Epithelial cell of prostate (primary cell): ENCODE measurements around the gene VOPP1.
"Not testable (repeated sequence)": the region's sequence is repeated elsewhere in the genome, so short reads cannot be mapped to it uniquely, and the experiment has no call there.

Experiments
- DNase-seq: peaks from one replicate; pipeline ENCODE4 v3.0.0-alpha.2; 2011; ENCODE audit warnings: low read depth, low spot score
- H3K27ac ChIP-seq: fragments of 450-650 bp; 2 replicates; pipeline ENCODE4 v1.5.1; 2017; ENCODE audit warnings: mild to moderate bottlenecking

The VOPP1 gene

DNA sequence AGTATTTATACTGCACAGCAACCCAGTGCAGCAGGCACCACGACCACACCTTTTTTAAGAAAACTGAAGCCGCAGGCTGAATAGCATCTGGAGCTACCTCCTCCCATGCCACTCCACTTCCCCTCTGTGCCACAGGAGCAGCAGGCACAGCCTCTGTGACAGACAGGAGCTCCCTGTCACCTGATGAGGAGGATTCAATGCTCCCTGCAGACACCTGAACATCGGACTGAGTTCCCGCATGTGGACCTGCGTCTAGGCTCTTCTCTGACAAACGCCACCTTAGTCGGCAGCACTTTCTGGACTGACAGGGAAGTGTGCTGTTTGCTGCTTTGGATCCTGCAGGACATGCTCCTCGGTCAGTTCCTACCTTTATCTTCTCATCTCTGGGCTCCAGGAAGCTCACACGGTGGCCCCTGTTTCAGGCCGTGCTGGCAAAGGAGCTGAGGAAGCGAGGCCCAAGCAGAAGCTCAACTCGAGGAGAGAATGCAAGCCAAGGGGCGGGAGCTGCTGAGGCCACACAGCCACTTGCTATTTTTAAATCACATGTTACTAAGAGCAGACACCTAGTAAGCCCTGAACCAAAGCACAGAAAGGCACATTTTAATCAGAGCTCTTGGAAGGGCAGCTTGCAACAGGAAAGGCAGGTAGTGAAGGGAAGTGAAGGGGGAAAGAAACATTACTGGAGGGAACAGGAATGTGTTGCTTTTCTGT, 56.6 kb downstream of the VOPP1 start:
- H3K27ac ChIP-seq: no peak overlapping the region
- no peak for DNase-seq

DNA sequence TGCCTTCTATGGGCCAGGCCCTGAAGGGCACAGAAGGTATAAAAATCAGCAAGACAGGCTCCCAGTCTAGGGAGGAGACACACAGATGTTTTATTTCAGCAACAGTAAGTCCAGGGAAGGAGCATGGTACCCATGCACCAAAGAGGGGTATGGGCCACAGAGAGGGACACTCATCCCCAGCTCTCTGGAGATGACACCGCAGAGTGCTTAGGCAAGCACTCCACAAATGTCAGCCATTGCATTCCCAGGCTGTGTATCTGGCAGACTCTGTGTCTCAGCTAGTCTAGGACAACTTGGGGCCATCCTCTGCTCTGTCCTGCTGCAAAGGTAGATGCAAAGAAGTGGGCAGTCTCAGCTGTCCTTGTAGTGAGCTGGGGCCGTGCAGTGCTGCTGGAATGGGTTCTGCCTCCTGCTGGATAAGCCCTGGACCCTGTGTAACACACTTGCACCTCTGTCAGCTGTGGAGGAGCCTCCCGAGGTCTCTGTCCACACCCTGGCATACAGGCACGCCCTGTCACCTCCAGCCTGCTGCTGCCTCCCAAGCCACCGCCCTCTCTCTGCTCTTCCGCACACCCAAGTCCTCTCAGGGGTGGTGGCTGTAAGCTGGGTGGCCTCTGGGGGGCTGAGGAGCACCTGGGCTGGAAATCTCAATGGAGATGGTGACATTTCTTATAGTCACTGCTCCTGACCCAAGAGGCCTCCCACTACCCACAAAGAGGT, 57.6 kb downstream of the VOPP1 start:
- no peak for DNase-seq
- H3K27ac ChIP-seq: no peak overlapping the region

GRCh38 chr7:55513868-55514267, 58.4 kb downstream of the VOPP1 start:
- no peak overlapping the region for H3K27ac ChIP-seq
- DNase-seq: no peak

DNA sequence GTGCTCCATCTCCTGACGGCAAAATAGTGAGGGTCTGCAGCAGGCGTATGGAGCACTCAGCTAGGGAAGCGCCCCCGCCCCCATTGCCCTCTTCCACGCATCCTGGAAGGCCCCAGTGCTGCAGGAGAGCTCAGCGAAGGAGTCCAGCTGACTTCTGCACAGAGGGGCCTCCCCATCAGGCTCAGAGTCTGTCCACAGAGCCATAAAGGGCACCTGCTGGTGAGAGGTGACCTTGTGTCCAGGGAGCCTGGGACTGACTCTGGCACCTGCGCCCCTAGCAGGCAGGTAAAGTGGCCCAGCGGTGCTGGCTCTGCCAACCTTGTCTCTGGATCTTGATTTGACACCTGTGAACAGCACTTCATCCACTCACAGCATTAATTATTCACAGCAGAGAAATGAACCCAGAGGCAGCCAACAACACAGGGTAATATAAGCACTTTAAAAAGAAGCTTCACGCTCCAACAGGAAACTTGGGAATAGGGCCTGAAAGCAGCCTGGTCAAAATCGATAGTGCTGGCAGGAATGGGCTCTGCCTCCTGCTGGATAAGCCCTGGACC, 59.6 kb downstream of the VOPP1 start:
- no peak for DNase-seq
- no peak overlapping the region for H3K27ac ChIP-seq

DNA sequence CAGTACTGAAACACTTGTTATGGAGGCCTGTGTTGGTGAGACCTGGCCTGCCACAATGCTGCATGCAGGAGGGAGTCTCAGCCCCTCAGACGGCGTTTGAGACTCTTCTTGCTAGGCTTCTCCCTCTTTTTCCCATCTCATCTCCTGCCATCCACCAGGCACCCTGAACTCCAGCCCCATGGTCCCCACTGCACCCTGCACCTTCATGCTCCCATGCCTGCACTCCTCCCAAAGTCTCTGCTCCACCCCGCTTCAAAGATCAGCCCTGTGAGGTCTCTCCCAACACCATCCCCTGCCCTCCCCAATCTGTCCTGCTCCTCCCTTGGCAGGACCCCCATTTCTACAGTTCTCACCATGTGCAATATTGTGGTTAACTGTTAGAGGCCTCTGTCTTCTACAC, 61.7 kb downstream of the VOPP1 start:
- DNase-seq: no peak
- no peak overlapping the region for H3K27ac ChIP-seq

- H3K27ac ChIP-seq, DNase-seq: not testable (repeated sequence)
Observed at GRCh38 chr7:55510206-55510605, 62.1 kb downstream of the VOPP1 start.

GRCh38 chr7:55509322-55509721, 63.0 kb downstream of the VOPP1 start:
- H3K27ac ChIP-seq: no peak overlapping the region
- DNase-seq: no peak

GRCh38 chr7:55508221-55509011, 63.9 kb downstream of the VOPP1 start:
- no peak overlapping the region for H3K27ac ChIP-seq
- DNase-seq: no peak

GRCh38 chr7:55507743-55508142, 64.6 kb downstream of the VOPP1 start:
- DNase-seq: no peak
- H3K27ac ChIP-seq: no peak overlapping the region

GRCh38 chr7:55504967-55505658, 67.2 kb downstream of the VOPP1 start:
- DNase-seq: no peak
- peak overlapping the region; percentile 63 for H3K27ac ChIP-seq

- H3K27ac ChIP-seq: peak overlapping the region; percentile 63
- DNase-seq: no peak
Observed at GRCh38 chr7:55504093-55504859, 68.0 kb downstream of the VOPP1 start.

DNA sequence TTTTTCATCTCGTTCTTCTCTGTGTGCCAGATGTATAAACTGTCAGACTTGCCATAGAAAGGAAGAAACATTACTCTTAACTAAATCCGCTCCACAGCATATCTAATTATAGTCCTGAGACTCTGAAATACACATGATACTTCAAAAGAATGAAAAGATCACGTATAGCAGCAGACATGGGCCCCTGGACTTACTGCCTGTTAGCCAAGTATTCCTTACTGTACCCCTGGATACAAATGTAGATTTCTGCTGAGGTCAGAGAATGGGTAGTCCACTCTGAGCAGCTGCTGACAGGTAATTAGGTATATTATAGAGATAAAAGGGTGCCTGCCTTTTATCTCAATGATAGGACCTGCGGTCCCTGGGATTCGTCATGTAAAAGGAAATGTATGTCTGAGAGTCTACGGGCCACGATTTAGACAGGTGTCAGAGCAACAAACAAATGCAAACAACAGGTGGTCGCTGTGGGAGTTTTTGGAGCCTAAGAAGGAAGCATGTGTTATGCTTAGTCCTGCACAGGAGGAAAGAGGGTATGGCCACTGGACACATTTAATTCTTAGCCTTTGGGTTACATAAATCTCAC, 69.4 kb downstream of the VOPP1 start:
- DNase-seq: no peak
- no peak overlapping the region for H3K27ac ChIP-seq

- DNase-seq: no peak
- no peak overlapping the region for H3K27ac ChIP-seq
Observed at GRCh38 chr7:55502124-55502857, 70.0 kb downstream of the VOPP1 start.

DNA sequence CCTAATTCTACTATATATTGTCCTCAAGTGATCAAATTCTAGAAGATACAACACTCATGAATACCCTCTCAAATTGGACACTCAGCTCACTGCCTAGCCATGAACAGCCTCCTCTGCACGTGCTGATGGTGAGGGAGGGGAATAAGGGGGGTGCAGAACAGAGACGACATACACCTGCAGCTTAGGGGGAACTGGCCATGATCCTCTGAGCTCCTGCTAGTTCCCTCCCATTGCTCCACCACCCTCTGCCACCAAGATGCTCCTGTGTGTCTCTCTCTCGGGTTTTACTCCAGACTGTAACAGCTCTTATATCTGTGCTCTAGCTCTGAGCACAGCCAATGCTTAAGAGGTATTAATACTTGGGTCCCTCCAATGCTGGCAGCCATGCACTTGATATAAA, 70.7 kb downstream of the VOPP1 start:
- H3K27ac ChIP-seq: no peak overlapping the region
- no peak for DNase-seq

- DNase-seq: no peak
- no peak overlapping the region for H3K27ac ChIP-seq
Observed at GRCh38 chr7:55500117-55500756, 72.1 kb downstream of the VOPP1 start.

DNA sequence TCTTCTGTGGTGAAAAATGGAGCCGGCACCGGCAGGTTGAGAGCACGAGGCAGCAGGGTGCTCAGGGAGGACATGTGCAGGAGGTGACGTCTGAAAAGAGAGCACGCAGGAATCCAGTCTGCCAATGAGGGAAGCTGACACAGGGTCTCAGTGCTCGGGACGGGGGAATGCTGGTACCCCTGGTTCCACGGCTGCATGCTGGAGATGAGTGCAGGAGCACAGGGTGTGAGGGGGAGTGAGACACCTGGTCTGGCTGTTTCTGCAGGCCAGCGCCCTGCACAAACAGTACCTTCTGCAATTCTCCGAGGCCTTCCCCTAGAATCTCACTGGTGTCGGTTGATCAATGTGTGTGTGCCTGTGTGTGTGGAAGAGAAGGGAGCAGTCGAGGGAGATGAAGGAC, 72.7 kb downstream of the VOPP1 start:
- no peak overlapping the region for H3K27ac ChIP-seq
- DNase-seq: no peak

DNA sequence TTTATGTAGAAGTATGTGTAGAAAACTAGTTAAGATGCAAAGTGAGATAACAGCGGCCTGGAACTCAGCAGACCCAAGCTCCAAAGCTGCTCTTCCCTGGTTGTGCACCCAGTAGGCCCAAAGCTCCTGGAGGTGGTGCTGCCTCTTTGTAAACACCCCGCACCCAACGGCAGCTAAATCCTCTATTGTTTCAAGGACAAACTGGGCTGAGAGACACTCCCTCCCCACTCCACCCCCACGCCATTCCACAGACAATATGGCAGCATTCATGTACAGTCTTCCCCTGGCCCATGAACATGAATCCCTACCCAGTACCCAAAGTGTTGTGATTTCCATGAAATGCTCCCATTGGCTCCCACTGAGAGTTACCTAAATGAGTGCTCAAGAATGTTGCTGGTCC, 73.5 kb downstream of the VOPP1 start:
- no peak for DNase-seq
- no peak overlapping the region for H3K27ac ChIP-seq

DNA sequence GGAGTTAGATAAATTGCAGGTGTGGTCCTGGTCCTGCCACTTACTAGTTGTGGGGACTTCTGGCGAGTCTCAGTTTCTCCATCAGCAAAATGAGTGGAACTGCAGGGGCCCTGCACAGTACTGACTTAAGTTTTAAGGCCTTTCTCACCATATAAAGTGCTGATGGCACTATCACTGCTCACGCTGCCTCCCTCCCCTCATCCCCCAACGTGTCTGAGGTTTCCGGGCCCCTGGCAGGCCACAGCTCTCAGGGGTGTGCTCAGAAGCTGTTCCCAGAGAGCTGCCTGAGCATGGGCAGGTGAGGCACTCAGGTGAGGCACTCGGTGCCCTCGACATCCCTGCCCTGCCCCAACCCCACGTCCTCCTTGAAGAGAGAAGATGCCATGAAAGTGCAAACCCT, 74.2 kb downstream of the VOPP1 start:
- DNase-seq: no peak
- no peak overlapping the region for H3K27ac ChIP-seq
